PC-9 (cell line): ENCODE data around the gene ABR. TPM values are rescaled to one million over a fixed set of nuclear protein-coding genes. Genes with fewer than 3 reads are reported as not detected.
"Not testable (repeated sequence)": the region's sequence is repeated elsewhere in the genome, so short reads cannot be mapped to it uniquely, and the experiment has no call there.

Experiments
- BruUV-seq: library from RNA; stranded (reverse); fragments of 400-500 nt; replicated peaks from 2 replicates; lab custom pipeline; 2021; lab: Mats Ljungman, UMichigan
- CTCF ChIA-PET: fragments of 300-600 bp; sonication (Branson Sonifier 250); formaldehyde crosslinking; loops from one replicate; lab custom pipeline; 2022; ENCODE audit warnings: antibody characterized with exemption; lab: Charles Lee
- POLR2A ChIA-PET: fragments of 300-600 bp; sonication (Branson Sonifier 250); formaldehyde crosslinking; loops from one replicate; lab custom pipeline; 2022; ENCODE audit warnings: antibody characterized with exemption; ENCODE audit not compliant: unreplicated experiment; lab: Charles Lee
- DNase-seq, 2 experiments: peaks; one replicate each; pipeline versions ENCODE4 v3.0.0 to v3.0.0-alpha.2; 2015 to 2022; ENCODE audit warnings: mixed read lengths in 1 of 2
- H2AFZ ChIP-seq: fragments of 200-600 bp; sonication (generic); 2 replicates; pipeline ENCODE4 v1.8.1; 2017; ENCODE audit warnings: antibody characterized with exemption
- H3F3A ChIP-seq: fragments of 200-600 bp; sonication (generic); 2 replicates; pipeline ENCODE4 v1.8.1; 2017; ENCODE audit warnings: antibody characterized with exemption, mild to moderate bottlenecking, low read depth; ENCODE audit not compliant: insufficient read depth
- H3K27ac ChIP-seq: fragments of 200-600 bp; sonication (generic); 2 replicates; pipeline ENCODE4 v1.6.1; 2016; ENCODE audit warnings: mixed run types
- H3K27me3 ChIP-seq: fragments of 200-600 bp; sonication (generic); 2 replicates; pipeline ENCODE4 v1.6.1; 2016; ENCODE audit warnings: low read depth, mixed run types; ENCODE audit not compliant: insufficient read depth
- H3K36me3 ChIP-seq: fragments of 200-600 bp; sonication (generic); 2 replicates; pipeline ENCODE4 v1.6.1; 2016; ENCODE audit warnings: low read depth, mixed run types
- H3K4me1 ChIP-seq: fragments of 200-600 bp; sonication (generic); replicated peaks from 2 replicates; pipeline ENCODE4 v1.6.1; 2016; ENCODE audit warnings: mixed run types; ENCODE audit not compliant: insufficient read depth
- H3K4me2 ChIP-seq: fragments of 200-600 bp; sonication (generic); 2 replicates; pipeline ENCODE4 v1.6.1; 2017; ENCODE audit warnings: mixed run types
- H3K4me3 ChIP-seq: fragments of 200-600 bp; sonication (generic); 2 replicates; pipeline ENCODE4 v1.6.1; 2016; ENCODE audit warnings: mixed run types
- H3K79me2 ChIP-seq: fragments of 200-600 bp; sonication (generic); 2 replicates; pipeline ENCODE4 v1.6.1; 2017; ENCODE audit warnings: low read depth, mixed run types
- H3K9me2 ChIP-seq: fragments of 200-600 bp; sonication (generic); 2 replicates; pipeline ENCODE4 v1.8.1; 2017; ENCODE audit warnings: mild to moderate bottlenecking; ENCODE audit not compliant: insufficient read depth
- H3K9me3 ChIP-seq: fragments of 200-600 bp; sonication (generic); 2 replicates; pipeline ENCODE4 v1.8.1; 2016; ENCODE audit warnings: low read depth; ENCODE audit not compliant: insufficient read depth
- H4K20me1 ChIP-seq: fragments of 200-600 bp; sonication (generic); 2 replicates; pipeline ENCODE4 v1.8.1; 2017; ENCODE audit not compliant: insufficient read depth
- CTCF ChIP-seq: fragments of 200-600 bp; sonication (generic); conservative IDR thresholded peaks from 2 replicates; pipeline ENCODE4 v1.6.1; 2017; ENCODE audit warnings: mixed run types, antibody characterized with exemption, mild to moderate bottlenecking, moderate library complexity
- EZH2 ChIP-seq: fragments of 200-600 bp; sonication (generic); IDR thresholded peaks from 2 replicates; pipeline ENCODE4 v1.8.0; 2017; ENCODE audit warnings: antibody characterized with exemption, low read depth
- intact Hi-C: fragments of 100-400 bp; cut with micrococcal nuclease; formaldehyde crosslinking; loops from one replicate; pipeline ENCODE4 v1.10.0; 2022; ENCODE audit not compliant: unreplicated experiment
- total RNA-seq: library from RNA; stranded (reverse); gene quantifications from 2 replicates; pipeline ENCODE4 v1.2.3, GENCODE V29; 2021

The ABR gene
- total RNA-seq, 1 experiment from 2014 or later = 76.0 TPM

- CTCF ChIA-PET = no interaction called here
- no peaks in the 10 kb centered on the region for H3K9me3 ChIP-seq
- H3K27me3 ChIP-seq = no peaks in the 10 kb centered on the region
- no peak overlapping the region for H3K4me3 ChIP-seq
- no peaks in the 10 kb centered on the region for H3K9me2 ChIP-seq
- no peaks in the 10 kb centered on the region for H3K4me1 ChIP-seq
- no peak overlapping the region for H3K4me2 ChIP-seq
- H3K27ac ChIP-seq = no peak overlapping the region
- no peak for DNase-seq
- H3F3A ChIP-seq = no peaks in the 10 kb centered on the region; the same call in 1 of the 2 replicates
- H3K79me2 ChIP-seq = no peaks in the 10 kb centered on the region
- intact Hi-C loops = no loop called here
- TF ChIP-seq CTCF (no peak), EZH2 (no peak)
- H2AFZ ChIP-seq = no peak overlapping the region
- H3K36me3 ChIP-seq = no peaks in the 10 kb centered on the region
- POLR2A ChIA-PET = no interaction called here
- no TSS peak for BruUV-seq
- no peaks in the 10 kb centered on the region for H4K20me1 ChIP-seq
Measured at GRCh38 chr17:1100382-1100781, 79.4 kb downstream of the ABR start.

GRCh38 chr17:1099242-1099641, 80.5 kb downstream of the ABR start:
- Histone ChIP-seq H3K79me2 (no peaks in the 10 kb centered on the region), H2AFZ (no peak overlapping the region), H3K4me2 (no peak overlapping the region), H3F3A (no peaks in the 10 kb centered on the region; the same call in 1 of the 2 replicates), H3K4me1 (no peaks in the 10 kb centered on the region), H3K27me3 (no peaks in the 10 kb centered on the region), H3K36me3 (no peaks in the 10 kb centered on the region), H3K9me2 (no peaks in the 10 kb centered on the region), H4K20me1 (no peaks in the 10 kb centered on the region), H3K27ac (no peak overlapping the region), H3K4me3 (no peak overlapping the region), H3K9me3 (no peaks in the 10 kb centered on the region)
- no peak for DNase-seq
- ChIA-PET CTCF (no interaction called here), POLR2A (no interaction called here)
- intact Hi-C loops = no loop called here
- TF ChIP-seq EZH2 (no peak), CTCF (no peak)
- no TSS peak for BruUV-seq

GRCh38 chr17:1097972-1098744, 81.6 kb downstream of the ABR start:
- H3K9me2 ChIP-seq, H3K9me3 ChIP-seq, BruUV-seq, H3K4me2 ChIP-seq, H3K4me3 ChIP-seq, DNase-seq, H3K27me3 ChIP-seq, H3K4me1 ChIP-seq, CTCF ChIA-PET, H4K20me1 ChIP-seq, H2AFZ ChIP-seq, H3F3A ChIP-seq, H3K36me3 ChIP-seq, POLR2A ChIA-PET, intact Hi-C loops, H3K79me2 ChIP-seq, H3K27ac ChIP-seq: not testable (repeated sequence)
